ENCODE data around the gene GIT1. TPM values are rescaled to one million over a fixed set of nuclear protein-coding genes. Genes with fewer than 3 reads are reported as not detected.
A peak's percentile ranks its signal among the peaks of the same experiment; 100 is the strongest.
"Not testable (repeated sequence)": the region's sequence is repeated elsewhere in the genome, so short reads cannot be mapped to it uniquely, and the experiment has no call there.

GIT1 gene
- polyA plus RNA-seq, 1 donor = 30.0 TPM

GRCh38 chr17:29567554-29568330 is 21.7 kb downstream of the GIT1 start:
- DNase-seq = no peak

GRCh38 chr17:29567304-29567553 is 22.2 kb downstream of the GIT1 start:
- DNase-seq = no peak

GRCh38 chr17:29566473-29567303 is 22.8 kb downstream of the GIT1 start, which contains the start of gene ABHD15:
TSS of gene ABHD15 (minus strand) at chr17:29567037. CDS start at chr17:29566966, 71 bp downstream.
- DNase-seq = peak; percentile 60

- DNase-seq = no peak
Measured at GRCh38 chr17:29565643-29566472, 23.6 kb downstream of the GIT1 start.

- no peak for DNase-seq
Measured at GRCh38 chr17:29563816-29564215, 25.6 kb downstream of the GIT1 start.

- DNase-seq = no peak
Measured at GRCh38 chr17:29562615-29563014, 26.8 kb downstream of the GIT1 start.

- DNase-seq = no peak
Measured at GRCh38 chr17:29561554-29562517, 27.6 kb downstream of the GIT1 start.

- no peak for DNase-seq
Measured at GRCh38 chr17:29560316-29560715, 29.1 kb downstream of the GIT1 start.

- no peak for DNase-seq
Measured at GRCh38 chr17:29559640-29560039, 29.8 kb downstream of the GIT1 start.

GRCh38 chr17:29558139-29558538 is 31.3 kb downstream of the GIT1 start:
- DNase-seq = not testable (repeated sequence)

GRCh38 chr17:29557739-29558116 is 31.7 kb downstream of the GIT1 start:
- DNase-seq = no peak

GRCh38 chr17:29557085-29557738 is 32.2 kb downstream of the GIT1 start:
- no peak for DNase-seq

- no peak for DNase-seq
Measured at GRCh38 chr17:29555840-29556239, 33.6 kb downstream of the GIT1 start.

GRCh38 chr17:29549177-29549923 is 40.1 kb downstream of the GIT1 start:
- no peak for DNase-seq

- DNase-seq = no peak
Measured at GRCh38 chr17:29546830-29547229, 42.6 kb downstream of the GIT1 start.

- DNase-seq = no peak
Measured at GRCh38 chr17:29546085-29546484, 43.4 kb downstream of the GIT1 start.

- no peak for DNase-seq
Measured at GRCh38 chr17:29544066-29544465, 45.4 kb downstream of the GIT1 start.

GRCh38 chr17:29533976-29534375 is 55.5 kb downstream of the GIT1 start:
- DNase-seq = no peak

- DNase-seq = no peak
Measured at GRCh38 chr17:29526322-29526721, 63.1 kb downstream of the GIT1 start.

- DNase-seq = no peak
Measured at GRCh38 chr17:29524692-29525091, 64.8 kb downstream of the GIT1 start.

Data from hindlimb muscle (tissue), 1 donor.